H54 (cell line): Measurements from ENCODE around the gene SRGAP3.

Experiments used
- DNase-seq: peaks from one replicate; pipeline ENCODE4 v3.0.0; 2011; ENCODE audit warnings: low spot score, mixed read lengths; ENCODE audit not compliant: insufficient read length
- FAIRE-seq: peaks from 3 replicates; lab custom pipeline; 2011; peaks lifted over from hg19 to GRCh38; lab: Jason Lieb, UNC
- POLR2A ChIP-seq: IDR thresholded peaks from 2 replicates; pipeline ENCODE4 v1.6.1; 2011; ENCODE audit warnings: low read depth, mild to moderate bottlenecking, low read length

Gene SRGAP3

GRCh38 chr3:9226326-9226725 is 23.1 kb downstream of the SRGAP3 start:
- FAIRE-seq (no peak), DNase-seq (no peak)
- TF ChIP-seq POLR2A, result no peak

- TF ChIP-seq POLR2A, result no peak
- no peak for FAIRE-seq
- DNase-seq, result no peak
Observed at GRCh38 chr3:9225268-9225667, 24.2 kb downstream of the SRGAP3 start.

GRCh38 chr3:9224490-9224889 is 25.0 kb downstream of the SRGAP3 start:
- FAIRE-seq (no peak), DNase-seq (no peak)
- TF ChIP-seq POLR2A, result no peak

- no peak for FAIRE-seq
- DNase-seq, result no peak
- TF ChIP-seq POLR2A, result no peak
Observed at GRCh38 chr3:9223672-9224071, 25.8 kb downstream of the SRGAP3 start.

GRCh38 chr3:9222956-9223639 is 26.3 kb downstream of the SRGAP3 start:
- FAIRE-seq (no peak), DNase-seq (no peak)
- no peak for TF ChIP-seq POLR2A

GRCh38 chr3:9222049-9222448 is 27.4 kb downstream of the SRGAP3 start:
- DNase-seq (no peak), FAIRE-seq (no peak)
- TF ChIP-seq POLR2A, result no peak

GRCh38 chr3:9218514-9218846 is 31.0 kb downstream of the SRGAP3 start:
- no peak for TF ChIP-seq POLR2A
- DNase-seq (no peak), FAIRE-seq (no peak)

GRCh38 chr3:9217784-9218513 is 31.5 kb downstream of the SRGAP3 start:
- TF ChIP-seq POLR2A, result no peak
- no peak for DNase-seq
- FAIRE-seq, result no peak

GRCh38 chr3:9216736-9217135 is 32.7 kb downstream of the SRGAP3 start:
- FAIRE-seq (no peak), DNase-seq (no peak)
- TF ChIP-seq POLR2A, result no peak

- DNase-seq (peak; percentile 23), FAIRE-seq (no peak)
- TF ChIP-seq POLR2A, result no peak
Observed at GRCh38 chr3:9214599-9214998, 34.8 kb downstream of the SRGAP3 start.

- FAIRE-seq (no peak), DNase-seq (no peak)
- TF ChIP-seq POLR2A, result no peak
Observed at GRCh38 chr3:9214185-9214584, 35.3 kb downstream of the SRGAP3 start.

- FAIRE-seq (no peak), DNase-seq (no peak)
- no peak for TF ChIP-seq POLR2A
Observed at GRCh38 chr3:9213019-9213634, 36.3 kb downstream of the SRGAP3 start.

- no peak for FAIRE-seq
- no peak for TF ChIP-seq POLR2A
- no peak for DNase-seq
Observed at GRCh38 chr3:9211155-9211950, 38.1 kb downstream of the SRGAP3 start.

- TF ChIP-seq POLR2A, result no peak
- no peak for DNase-seq
- FAIRE-seq, result no peak
Observed at GRCh38 chr3:9209777-9210176, 39.7 kb downstream of the SRGAP3 start.
